ENCODE results near the gene IMMP2L. TPM values are rescaled to one million over a fixed set of nuclear protein-coding genes. Genes with fewer than 3 reads are reported as not detected.
"Not testable (repeated sequence)": the region's sequence is repeated elsewhere in the genome, so short reads cannot be mapped to it uniquely, and the experiment has no call there.

IMMP2L gene
- total RNA-seq, 1 experiment from 2014 or later: 8.6 TPM

- no peaks in the 10 kb centered on the region for H3F3A ChIP-seq (ENCODE audit: low read length, unreplicated experiment)
- peaks cover 15% of the 10 kb centered on the region; the same call in 1 of the 2 replicates for H3K4me1 ChIP-seq (ENCODE audit: insufficient read depth, low read length)
- peak; percentile 78 for ATAC-seq
- no peaks in the 10 kb centered on the region for H3K9me2 ChIP-seq (replicated peaks; ENCODE audit: low read length)
- H3K9me3 ChIP-seq (ENCODE audit: low read length): no peaks in the 10 kb centered on the region
- no TSS peak for BruUV-seq (replicated peaks)
- no peaks in the 10 kb centered on the region for H3K36me3 ChIP-seq (ENCODE audit: low read depth, low read length)
- DNase-seq: peak; percentile 31
- no peaks in the 10 kb centered on the region for H4K20me1 ChIP-seq (ENCODE audit: low read length)
- ChIA-PET POLR2A (ENCODE audit: unreplicated experiment) (no interaction called here), CTCF (no interaction called here)
- intact Hi-C loops (cut with micrococcal nuclease): no loop called here
- peak overlapping the region; percentile 36 for H3K4me2 ChIP-seq (ENCODE audit: low read length)
- H3K27me3 ChIP-seq (ENCODE audit: low read length): no peaks in the 10 kb centered on the region
- peak overlapping the region; percentile 67 for H3K27ac ChIP-seq (ENCODE audit: low read length)
- no peak overlapping the region for H3K9ac ChIP-seq (ENCODE audit: low read length)
- no peak overlapping the region for H3K4me3 ChIP-seq (ENCODE audit: low read length)
- no peaks in the 10 kb centered on the region for H3K79me2 ChIP-seq (ENCODE audit: low read length)
- TF ChIP-seq EZH2phosphoT487 (IDR thresholded peaks at IDR 0.05; ENCODE audit: borderline replicate concordance, low read length) (no peak), EZH2 (IDR thresholded peaks at IDR 0.05; ENCODE audit: low read length, unreplicated experiment) (no peak), CTCF (conservative IDR thresholded peaks at IDR 0.05; ENCODE audit: low read depth, low read length) (no peak)
- H2AFZ ChIP-seq (ENCODE audit: low read length): 0 out of 2 replicates have a peak overlapping the region, but pooled peaks have one; percentile 23
Observed at GRCh38 chr7:111587410-111588064, 25.2 kb upstream of the IMMP2L start.

- ATAC-seq: no peak
- no peak overlapping the region for H2AFZ ChIP-seq (ENCODE audit: low read length)
- no peak overlapping the region for H3K4me3 ChIP-seq (ENCODE audit: low read length)
- H3K9me3 ChIP-seq (ENCODE audit: low read length): no peaks in the 10 kb centered on the region
- no peak overlapping the region for H3K4me2 ChIP-seq (ENCODE audit: low read length)
- no peak overlapping the region for H3K9ac ChIP-seq (ENCODE audit: low read length)
- no peaks in the 10 kb centered on the region for H3K36me3 ChIP-seq (ENCODE audit: low read depth, low read length)
- H3K9me2 ChIP-seq (replicated peaks; ENCODE audit: low read length): no peaks in the 10 kb centered on the region
- no peak for TF ChIP-seq EZH2phosphoT487 (IDR thresholded peaks at IDR 0.05; ENCODE audit: borderline replicate concordance, low read length)
- TF ChIP-seq CTCF (conservative IDR thresholded peaks at IDR 0.05; ENCODE audit: low read depth, low read length): no peak
- no peak for TF ChIP-seq EZH2 (IDR thresholded peaks at IDR 0.05; ENCODE audit: low read length, unreplicated experiment)
- peaks cover 15% of the 10 kb centered on the region; the same call in 1 of the 2 replicates for H3K4me1 ChIP-seq (ENCODE audit: insufficient read depth, low read length)
- peak overlapping the region; percentile 67 for H3K27ac ChIP-seq (ENCODE audit: low read length)
- no peaks in the 10 kb centered on the region for H4K20me1 ChIP-seq (ENCODE audit: low read length)
- ChIA-PET POLR2A (ENCODE audit: unreplicated experiment) (no interaction called here), CTCF (no interaction called here)
- no peaks in the 10 kb centered on the region for H3K79me2 ChIP-seq (ENCODE audit: low read length)
- H3K27me3 ChIP-seq (ENCODE audit: low read length): no peaks in the 10 kb centered on the region
- DNase-seq: no peak
- intact Hi-C loops (cut with micrococcal nuclease): no loop called here
- no peaks in the 10 kb centered on the region for H3F3A ChIP-seq (ENCODE audit: low read length, unreplicated experiment)
- no TSS peak for BruUV-seq (replicated peaks)
Observed at GRCh38 chr7:111586711-111587409, 24.6 kb upstream of the IMMP2L start.

- H3K4me3 ChIP-seq (ENCODE audit: low read length); H3K79me2 ChIP-seq (ENCODE audit: low read length); H4K20me1 ChIP-seq (ENCODE audit: low read length); H3K9ac ChIP-seq (ENCODE audit: low read length); H3K36me3 ChIP-seq (ENCODE audit: low read depth, low read length); DNase-seq; H2AFZ ChIP-seq (ENCODE audit: low read length); H3K9me2 ChIP-seq (replicated peaks; ENCODE audit: low read length); H3K9me3 ChIP-seq (ENCODE audit: low read length); H3K4me2 ChIP-seq (ENCODE audit: low read length); H3K27me3 ChIP-seq (ENCODE audit: low read length); H3K4me1 ChIP-seq (ENCODE audit: insufficient read depth, low read length); CTCF ChIA-PET; H3F3A ChIP-seq (ENCODE audit: low read length, unreplicated experiment); H3K27ac ChIP-seq (ENCODE audit: low read length); ATAC-seq; intact Hi-C loops (cut with micrococcal nuclease); BruUV-seq (replicated peaks); POLR2A ChIA-PET (ENCODE audit: unreplicated experiment): not testable (repeated sequence)
Observed at GRCh38 chr7:111581784-111582488, 19.6 kb upstream of the IMMP2L start.

- H4K20me1 ChIP-seq (ENCODE audit: low read length); POLR2A ChIA-PET (ENCODE audit: unreplicated experiment); H3K79me2 ChIP-seq (ENCODE audit: low read length); intact Hi-C loops (cut with micrococcal nuclease); CTCF ChIA-PET; H3F3A ChIP-seq (ENCODE audit: low read length, unreplicated experiment); H3K9ac ChIP-seq (ENCODE audit: low read length); H3K4me1 ChIP-seq (ENCODE audit: insufficient read depth, low read length); H2AFZ ChIP-seq (ENCODE audit: low read length); H3K27ac ChIP-seq (ENCODE audit: low read length); H3K9me3 ChIP-seq (ENCODE audit: low read length); BruUV-seq (replicated peaks); H3K36me3 ChIP-seq (ENCODE audit: low read depth, low read length); ATAC-seq; H3K9me2 ChIP-seq (replicated peaks; ENCODE audit: low read length); DNase-seq; H3K4me3 ChIP-seq (ENCODE audit: low read length); H3K4me2 ChIP-seq (ENCODE audit: low read length); H3K27me3 ChIP-seq (ENCODE audit: low read length): not testable (repeated sequence)
Observed at GRCh38 chr7:111581207-111581606, 18.9 kb upstream of the IMMP2L start.
